DND-41 (cell line): ENCODE results near the gene HNRNPA2B1.

Source experiments
- ATAC-seq: fragments of 200-7000 bp; cut with Tn5 transposase; 3 replicates; pipeline ENCODE4 v1.9.1; 2021; ENCODE audit warnings: low read depth; ENCODE audit not compliant: insufficient read depth
- DNase-seq: peaks from one replicate; pipeline ENCODE4 v3.0.0-alpha.2; 2020
- H2AFZ ChIP-seq: 2 replicates; pipeline ENCODE4 v1.6.0; 2012; ENCODE audit warnings: low read depth, low read length
- H3K27ac ChIP-seq: 2 replicates; pipeline ENCODE4 v1.5.1; 2012; ENCODE audit warnings: low read length, inconsistent platforms
- H3K27me3 ChIP-seq: fragments of 200-600 bp; sonication (generic); 2 replicates; pipeline ENCODE4 v1.6.0; 2012; ENCODE audit warnings: low read length, mild to moderate bottlenecking, inconsistent platforms; ENCODE audit not compliant: insufficient read depth, poor library complexity
- H3K36me3 ChIP-seq: 2 replicates; pipeline ENCODE4 v1.5.1; 2012; ENCODE audit warnings: low read length, inconsistent platforms; ENCODE audit not compliant: insufficient read depth
- H3K4me1 ChIP-seq: 2 replicates; pipeline ENCODE4 v1.5.1; 2012; ENCODE audit warnings: mild to moderate bottlenecking, low read length; ENCODE audit not compliant: insufficient read depth
- H3K4me2 ChIP-seq: 2 replicates; pipeline ENCODE4 v1.6.0; 2012; ENCODE audit warnings: mild to moderate bottlenecking, moderate library complexity, low read length, inconsistent platforms; ENCODE audit not compliant: insufficient read depth
- H3K4me3 ChIP-seq, 2 experiments: fragments of 200-600 bp in 1 of 2; shearing (Covaris generic) in 1 of 2; 2 replicates each; pipeline ENCODE4 v1.5.1; 2012 to 2016; ENCODE audit warnings: inconsistent platforms in 2 of 2, low read length in 2 of 2, mild to moderate bottlenecking in 2 of 2, low read depth in 1 of 2, moderate library complexity in 1 of 2
- H3K79me2 ChIP-seq: 2 replicates; pipeline ENCODE4 v1.6.0; 2012; ENCODE audit warnings: low read length, inconsistent platforms; ENCODE audit not compliant: insufficient read depth
- H3K9ac ChIP-seq: 2 replicates; pipeline ENCODE4 v1.6.0; 2012; ENCODE audit warnings: low read depth, mild to moderate bottlenecking, inconsistent platforms, low read length, moderate library complexity
- H3K9me3 ChIP-seq: 2 replicates; pipeline ENCODE4 v1.5.1; 2012; ENCODE audit warnings: low read length, moderate library complexity, mild to moderate bottlenecking, inconsistent platforms; ENCODE audit not compliant: insufficient read depth, severe bottlenecking
- H4K20me1 ChIP-seq: 2 replicates; pipeline ENCODE4 v1.6.0; 2012; ENCODE audit warnings: low read length; ENCODE audit not compliant: insufficient read depth
- CTCF ChIP-seq: IDR thresholded peaks from 2 replicates; pipeline ENCODE4 v1.5.1; 2012; ENCODE audit warnings: borderline replicate concordance, low read length, moderate library complexity, mild to moderate bottlenecking; ENCODE audit not compliant: poor library complexity, severe bottlenecking; ENCODE audit errors: extremely low read depth
- EZH2 ChIP-seq: IDR thresholded peaks from 3 replicates; pipeline ENCODE4 v1.6.1; 2012; ENCODE audit warnings: borderline replicate concordance, low read depth, mild to moderate bottlenecking, moderate library complexity, low read length, inconsistent platforms; ENCODE audit not compliant: severe bottlenecking

HNRNPA2B1 gene

GRCh38 chr7:26162431-26162830, 38.1 kb downstream of the HNRNPA2B1 start:
- TF ChIP-seq CTCF (no peak), EZH2 (no peak)
- H3K9ac ChIP-seq = no peak overlapping the region
- H3K36me3 ChIP-seq = no peaks in the 10 kb centered on the region
- no peaks in the 10 kb centered on the region; the same call in 1 of the 2 replicates for H3K4me1 ChIP-seq
- no peak overlapping the region for H3K4me2 ChIP-seq
- no peaks in the 10 kb centered on the region for H3K79me2 ChIP-seq
- no peak overlapping the region for H3K4me3 ChIP-seq
- no peaks in the 10 kb centered on the region for H4K20me1 ChIP-seq
- DNase-seq = no peak
- H3K27ac ChIP-seq = no peak overlapping the region
- no peak overlapping the region for H2AFZ ChIP-seq
- no peak for ATAC-seq
- no peaks in the 10 kb centered on the region for H3K27me3 ChIP-seq
- no peaks in the 10 kb centered on the region for H3K9me3 ChIP-seq

GRCh38 chr7:26160896-26161295, 39.6 kb downstream of the HNRNPA2B1 start:
- Histone ChIP-seq H3K79me2 (no peaks in the 10 kb centered on the region), H3K36me3 (no peaks in the 10 kb centered on the region), H3K4me3 (no peak overlapping the region), H3K4me1 (peaks cover 15% of the 10 kb centered on the region), H3K27me3 (no peaks in the 10 kb centered on the region), H3K9ac (no peak overlapping the region), H3K27ac (no peak overlapping the region), H3K9me3 (no peaks in the 10 kb centered on the region), H4K20me1 (no peaks in the 10 kb centered on the region), H3K4me2 (no peak overlapping the region), H2AFZ (no peak overlapping the region)
- no peak for DNase-seq
- TF ChIP-seq CTCF (no peak), EZH2 (no peak)
- ATAC-seq = no peak

GRCh38 chr7:26159243-26159642, 41.3 kb downstream of the HNRNPA2B1 start:
- Histone ChIP-seq H3K27ac (no peak overlapping the region), H3K9me3 (no peaks in the 10 kb centered on the region), H3K79me2 (no peaks in the 10 kb centered on the region), H3K27me3 (no peaks in the 10 kb centered on the region), H3K36me3 (no peaks in the 10 kb centered on the region), H3K4me2 (no peak overlapping the region), H3K9ac (no peak overlapping the region), H4K20me1 (no peaks in the 10 kb centered on the region), H3K4me3 (no peak overlapping the region), H2AFZ (no peak overlapping the region), H3K4me1 (peaks cover 23% of the 10 kb centered on the region)
- ATAC-seq = no peak
- DNase-seq = no peak
- TF ChIP-seq CTCF = no peak
- no peak for TF ChIP-seq EZH2
